Lower lobe of right lung (tissue), 2 donors: Measurements from ENCODE around the gene COL23A1. TPM values are rescaled to one million over a fixed set of nuclear protein-coding genes. Genes with fewer than 3 reads are reported as not detected.

Experiments used
- ATAC-seq, 2 donors: fragments of 200-7000 bp; cut with Tn5 transposase; one replicate each; pipeline ENCODE4 v1.9.1; 2020 to 2022; ENCODE audit warnings: mild to moderate bottlenecking in 2 of 2, moderate library complexity in 2 of 2
- DNase-seq: peaks from one replicate; pipeline ENCODE4 v3.0.0-alpha.2; 2020
- H3K27ac ChIP-seq: fragments of 200-600 bp; one replicate; pipeline ENCODE4 v1.8.0; 2022
- H3K27me3 ChIP-seq: fragments of 200-600 bp; one replicate; pipeline ENCODE4 v1.8.0; 2022; ENCODE audit warnings: low read depth
- H3K36me3 ChIP-seq: fragments of 200-600 bp; one replicate; pipeline ENCODE4 v1.8.0; 2022; ENCODE audit warnings: mild to moderate bottlenecking
- H3K4me1 ChIP-seq: fragments of 200-600 bp; one replicate; pipeline ENCODE4 v1.8.0; 2022
- H3K4me3 ChIP-seq: fragments of 200-600 bp; one replicate; pipeline ENCODE4 v1.8.0; 2022; ENCODE audit warnings: mild to moderate bottlenecking
- H3K9me3 ChIP-seq: fragments of 200-600 bp; one replicate; pipeline ENCODE4 v1.8.0; 2022
- intact Hi-C: fragments of 100-400 bp; cut with DNase I; formaldehyde crosslinking; loops from one replicate; pipeline ENCODE4 v1.11.0; 2022
- total RNA-seq: library from RNA; stranded (reverse); fragmentation: NEBNext Ultra II Directional; extraction: Animal tissue kit (Norgen Biotek cat#: 25700); gene quantifications from one replicate; pipeline ENCODE4 v1.2.1, GENCODE V29; 2021
- TF ChIP-seq, protein P1 (sequence below): fragments of 200-600 bp; IDR thresholded peaks from one replicate; pipeline ENCODE4 v1.8.0; 2022; ENCODE audit warnings: antibody characterized with exemption, mild to moderate bottlenecking
- donor health status: DM: no; HTN: yes; CAD: no; lungs with severe emphysema.

COL23A1 gene
- total RNA-seq, 1 donor from 2014 or later = 1.2 TPM

- H3K36me3 ChIP-seq = peaks cover 87% of the 10 kb centered on the region
- intact Hi-C loops = no loop called here
- no peaks in the 10 kb centered on the region for H3K9me3 ChIP-seq
- H3K4me1 ChIP-seq = peaks cover 16% of the 10 kb centered on the region
- H3K27me3 ChIP-seq = no peaks in the 10 kb centered on the region
- DNase-seq (no peak), ATAC-seq (no peak)
- TF ChIP-seq, protein P1, sequence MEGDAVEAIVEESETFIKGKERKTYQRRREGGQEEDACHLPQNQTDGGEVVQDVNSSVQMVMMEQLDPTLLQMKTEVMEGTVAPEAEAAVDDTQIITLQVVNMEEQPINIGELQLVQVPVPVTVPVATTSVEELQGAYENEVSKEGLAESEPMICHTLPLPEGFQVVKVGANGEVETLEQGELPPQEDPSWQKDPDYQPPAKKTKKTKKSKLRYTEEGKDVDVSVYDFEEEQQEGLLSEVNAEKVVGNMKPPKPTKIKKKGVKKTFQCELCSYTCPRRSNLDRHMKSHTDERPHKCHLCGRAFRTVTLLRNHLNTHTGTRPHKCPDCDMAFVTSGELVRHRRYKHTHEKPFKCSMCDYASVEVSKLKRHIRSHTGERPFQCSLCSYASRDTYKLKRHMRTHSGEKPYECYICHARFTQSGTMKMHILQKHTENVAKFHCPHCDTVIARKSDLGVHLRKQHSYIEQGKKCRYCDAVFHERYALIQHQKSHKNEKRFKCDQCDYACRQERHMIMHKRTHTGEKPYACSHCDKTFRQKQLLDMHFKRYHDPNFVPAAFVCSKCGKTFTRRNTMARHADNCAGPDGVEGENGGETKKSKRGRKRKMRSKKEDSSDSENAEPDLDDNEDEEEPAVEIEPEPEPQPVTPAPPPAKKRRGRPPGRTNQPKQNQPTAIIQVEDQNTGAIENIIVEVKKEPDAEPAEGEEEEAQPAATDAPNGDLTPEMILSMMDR = no peak
- H3K4me3 ChIP-seq = no peak overlapping the region
- no peak overlapping the region for H3K27ac ChIP-seq
These were observed 29.2 kb upstream of the COL23A1 start for GRCh38 chr5:178619390-178619789.

DNA sequence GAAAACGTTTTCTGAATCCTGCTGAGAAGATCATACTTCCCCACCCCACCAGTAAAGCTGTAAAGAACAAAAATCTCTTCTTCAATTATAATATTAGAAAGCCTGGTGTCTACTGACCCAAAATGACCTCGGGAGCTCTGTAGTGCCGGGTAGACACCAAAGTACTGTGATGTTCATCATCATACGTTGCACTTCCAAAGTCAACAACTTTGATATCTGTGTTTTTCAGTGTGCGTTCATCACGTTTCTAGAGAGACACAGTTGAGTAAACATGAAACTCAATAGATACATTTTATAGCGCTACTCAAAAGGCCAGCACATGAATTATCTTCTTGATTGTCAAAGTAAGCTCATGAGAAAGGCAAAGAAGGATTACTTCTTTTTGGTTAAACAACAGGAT lies 22.1 kb upstream of the COL23A1 start:
- no peaks in the 10 kb centered on the region for H3K9me3 ChIP-seq

GRCh38 chr5:178606269-178606668 lies 16.1 kb upstream of the COL23A1 start:
- no peaks in the 10 kb centered on the region for H3K27me3 ChIP-seq
- peaks cover 100% of the 10 kb centered on the region for H3K36me3 ChIP-seq
- TF ChIP-seq, protein P1 = no peak
- H3K27ac ChIP-seq = no peak overlapping the region
- no peaks in the 10 kb centered on the region for H3K9me3 ChIP-seq
- intact Hi-C loops = no loop called here
- no peak for DNase-seq
- no peak overlapping the region for H3K4me3 ChIP-seq
- no peak for ATAC-seq
- no peaks in the 10 kb centered on the region for H3K4me1 ChIP-seq

More for the DNA sequence above, 22.1 kb upstream of the COL23A1 start:
- H3K4me3 ChIP-seq = no peak overlapping the region
- intact Hi-C loops = no loop called here
- TF ChIP-seq, protein P1 = no peak
- no peaks in the 10 kb centered on the region for H3K27me3 ChIP-seq
- no peaks in the 10 kb centered on the region for H3K4me1 ChIP-seq
- ATAC-seq (no peak), DNase-seq (no peak)
- H3K27ac ChIP-seq = no peak overlapping the region
- peaks cover 100% of the 10 kb centered on the region for H3K36me3 ChIP-seq

GRCh38 chr5:178605788-178606187 lies 15.6 kb upstream of the COL23A1 start:
- no peak for ATAC-seq
- TF ChIP-seq, protein P1 = no peak
- H3K36me3 ChIP-seq = peaks cover 100% of the 10 kb centered on the region
- H3K9me3 ChIP-seq = no peaks in the 10 kb centered on the region
- H3K4me1 ChIP-seq = no peaks in the 10 kb centered on the region
- H3K27ac ChIP-seq = no peak overlapping the region
- intact Hi-C loops = no loop called here
- no peaks in the 10 kb centered on the region for H3K27me3 ChIP-seq
- no peak overlapping the region for H3K4me3 ChIP-seq
- no peak for DNase-seq

DNA sequence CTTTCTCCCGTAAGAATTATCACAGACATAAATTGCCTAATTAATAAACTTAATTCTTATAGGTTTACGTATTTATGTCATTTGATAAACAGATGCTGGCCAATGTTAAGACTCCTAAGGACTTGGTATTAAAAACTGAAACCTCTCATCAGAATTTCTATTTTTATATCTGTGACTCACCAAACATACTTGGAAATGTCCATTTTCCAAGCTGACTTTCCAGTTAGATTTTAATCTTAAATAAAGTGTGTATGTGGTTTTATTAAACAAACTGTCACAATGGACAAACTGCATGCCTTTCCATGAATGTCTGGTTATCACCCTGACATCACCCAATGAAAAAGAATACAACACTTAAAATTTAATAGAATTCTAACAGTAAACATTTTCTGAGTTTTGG lies 12.6 kb upstream of the COL23A1 start:
- Histone ChIP-seq H3K9me3 (no peaks in the 10 kb centered on the region), H3K36me3 (peaks cover 82% of the 10 kb centered on the region), H3K4me1 (no peaks in the 10 kb centered on the region), H3K27me3 (no peaks in the 10 kb centered on the region), H3K4me3 (no peak overlapping the region), H3K27ac (no peak overlapping the region)
- intact Hi-C loops = no loop called here
- DNase-seq (no peak), ATAC-seq (no peak)
- TF ChIP-seq, protein P1 = no peak

DNA sequence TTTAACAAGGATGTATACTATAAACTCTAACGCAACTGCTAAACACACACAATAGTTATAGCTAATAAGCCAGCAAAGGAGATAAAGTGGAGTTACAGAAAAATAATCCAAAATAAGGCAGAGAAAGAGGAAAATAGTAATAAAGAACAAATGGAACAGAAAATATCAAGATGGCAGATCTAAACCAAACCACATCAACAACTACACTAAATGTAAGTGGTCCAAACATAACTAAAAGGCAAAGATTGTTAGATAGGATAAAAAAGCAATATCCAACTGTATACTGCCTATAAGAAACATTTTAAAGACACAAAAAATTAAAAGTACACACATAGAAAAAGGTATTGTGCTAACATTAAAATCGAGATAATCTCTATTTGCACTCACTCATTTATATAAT lies 5.6 kb upstream of the COL23A1 start:
- TF ChIP-seq, protein P1 = no peak
- Histone ChIP-seq H3K4me3 (no peak overlapping the region), H3K36me3 (peaks cover 11% of the 10 kb centered on the region), H3K4me1 (peaks cover 3% of the 10 kb centered on the region), H3K9me3 (peaks cover 14% of the 10 kb centered on the region), H3K27ac (no peak overlapping the region), H3K27me3 (peaks cover 4% of the 10 kb centered on the region)
- intact Hi-C loops = no loop called here
- no peak for ATAC-seq
- DNase-seq = no peak
